GM21786 (cell line): ENCODE data around the gene DDX4.

ENCODE experiments used
- ATAC-seq: cut with Tn5 transposase; IDR thresholded peaks from one replicate; pipeline ENCODE4 v1.9.1; 2021; ENCODE audit not compliant: unreplicated experiment

Gene DDX4

DNA sequence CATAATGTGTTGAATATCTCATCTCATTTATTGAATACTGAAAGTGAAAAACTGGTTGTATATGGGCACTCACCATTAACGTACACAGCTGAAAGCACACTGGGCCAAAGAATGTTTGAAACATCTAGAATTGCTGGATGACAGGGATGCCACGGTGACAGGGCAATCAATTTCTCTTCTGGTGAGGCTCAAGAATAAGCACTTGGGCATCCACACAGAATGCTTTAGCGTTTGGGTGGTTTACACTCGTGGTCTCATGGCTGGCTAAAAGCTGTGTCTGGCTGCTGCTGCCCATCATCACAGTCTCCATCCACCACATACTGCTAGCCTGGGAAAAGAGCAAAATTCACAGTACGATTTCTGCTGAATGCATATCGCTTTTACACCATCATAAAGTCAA, 82.6 kb downstream of the DDX4 start:
- no peak for ATAC-seq

DNA sequence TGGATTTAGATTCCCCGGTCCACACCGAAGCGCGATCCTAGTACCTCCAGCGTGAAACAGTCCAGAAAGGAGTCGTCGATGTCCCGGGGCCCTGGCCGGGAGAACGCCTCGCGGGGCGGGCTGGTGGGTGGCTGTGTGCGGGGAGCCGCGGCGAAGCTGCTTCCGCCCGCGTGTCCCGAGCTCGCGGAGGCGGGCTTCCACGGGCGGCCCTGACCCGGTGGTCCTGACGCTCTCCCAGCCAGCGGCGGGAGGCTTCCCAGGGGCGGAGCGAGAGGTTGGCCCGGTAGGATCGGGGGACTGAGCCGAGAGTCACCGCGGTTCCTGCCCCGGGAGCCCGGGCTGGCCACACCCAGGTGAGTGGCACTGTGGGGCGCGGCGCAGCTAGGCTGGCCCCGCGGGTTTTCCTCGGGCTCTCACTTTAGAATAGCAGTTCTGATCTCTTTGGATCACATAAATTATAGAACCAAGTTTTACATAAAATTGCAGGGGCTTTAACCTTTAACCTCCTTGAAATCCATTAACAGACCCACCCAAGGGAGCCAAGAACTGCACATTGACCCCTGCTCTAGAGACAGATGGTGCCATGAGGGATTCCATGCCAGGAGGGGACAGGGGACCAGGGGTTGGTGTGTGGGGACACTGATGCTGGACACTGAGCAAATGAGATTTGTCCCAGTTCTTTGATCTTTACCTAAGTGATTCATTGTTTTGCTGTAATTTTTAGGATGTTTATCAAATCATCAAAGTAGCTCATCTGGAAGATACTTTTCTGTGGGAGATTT, 84.1 kb downstream of the DDX4 start:
- no peak for ATAC-seq

GRCh38 chr5:55823151-55823796, 85.4 kb downstream of the DDX4 start:
- ATAC-seq: no peak

DNA sequence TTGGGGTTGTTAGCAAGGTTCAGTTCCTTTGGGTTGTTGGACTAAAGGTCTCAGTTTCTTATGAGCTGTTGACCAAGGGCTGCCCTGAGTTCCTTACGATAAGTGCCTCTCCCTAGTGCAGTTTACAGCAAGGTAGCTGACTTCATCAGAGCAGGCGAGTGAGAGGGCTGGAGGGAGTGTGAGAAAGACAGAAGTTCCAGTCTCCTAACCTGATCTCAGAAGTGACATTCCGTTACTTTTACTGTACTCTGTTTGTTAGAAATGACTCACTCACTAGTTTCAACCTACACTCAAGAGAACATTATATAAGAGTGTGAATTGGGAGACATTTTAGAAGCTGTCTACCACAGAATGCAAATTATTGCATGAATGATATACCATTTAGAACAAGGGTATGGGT, 92.1 kb downstream of the DDX4 start:
- no peak for ATAC-seq

DNA sequence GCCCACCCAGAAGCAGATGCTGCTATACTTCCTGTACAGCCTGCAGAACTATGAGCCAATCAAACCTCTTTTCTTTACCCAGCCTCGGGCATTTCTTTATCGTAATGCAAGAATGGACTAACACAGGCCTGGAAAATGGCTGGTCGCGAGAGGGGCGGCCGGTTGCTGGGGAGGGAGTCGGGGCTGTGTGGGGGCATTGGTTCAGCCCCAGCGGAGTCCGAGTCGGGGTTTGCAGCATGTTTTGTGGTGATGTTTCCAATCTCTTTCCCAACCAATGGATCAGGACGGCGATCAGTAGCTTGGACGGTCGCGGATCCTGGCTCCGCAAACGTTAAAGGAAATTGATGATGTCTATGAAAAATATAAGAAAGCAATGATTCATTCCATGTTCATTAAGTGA, 94.6 kb downstream of the DDX4 start:
- no peak for ATAC-seq

DNA sequence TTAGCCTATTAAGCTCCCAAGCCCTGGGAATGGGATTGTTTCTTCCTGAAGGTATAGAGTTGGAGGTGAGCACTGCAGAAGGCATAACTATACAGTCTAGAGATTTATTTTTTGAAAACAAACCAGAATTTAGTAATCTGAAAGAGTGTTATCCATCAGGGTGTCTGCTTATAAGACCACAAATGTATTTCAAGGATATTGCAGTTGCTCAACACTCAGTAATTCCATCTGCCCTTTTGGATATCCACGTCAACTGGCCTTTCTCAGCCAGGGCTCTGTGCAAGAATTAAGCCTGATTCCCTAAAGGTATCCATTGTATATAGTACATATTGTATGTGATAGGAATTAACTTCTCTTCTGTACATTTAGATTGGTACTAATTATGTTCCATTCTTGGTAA, 98.3 kb downstream of the DDX4 start:
- ATAC-seq: no peak

DNA sequence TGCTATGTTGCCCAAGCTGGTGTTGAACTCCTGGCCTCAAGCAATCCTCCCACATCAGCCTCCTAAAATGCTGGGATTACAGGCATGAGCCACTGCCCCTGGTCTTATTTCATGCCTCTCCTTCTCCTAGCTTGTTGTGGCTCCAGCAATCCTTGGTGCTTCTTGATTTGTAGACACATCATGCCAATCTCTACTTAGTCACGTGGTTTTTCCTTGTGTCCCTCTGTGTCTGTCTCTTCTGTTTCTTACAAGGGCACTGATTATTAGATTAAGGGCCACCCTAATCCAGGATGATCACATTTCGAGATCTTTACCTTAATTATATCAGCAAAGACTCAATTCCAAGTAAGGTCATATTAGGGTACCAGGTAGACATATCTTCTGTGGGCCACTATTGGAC, 104.1 kb downstream of the DDX4 start:
- no peak for ATAC-seq

DNA sequence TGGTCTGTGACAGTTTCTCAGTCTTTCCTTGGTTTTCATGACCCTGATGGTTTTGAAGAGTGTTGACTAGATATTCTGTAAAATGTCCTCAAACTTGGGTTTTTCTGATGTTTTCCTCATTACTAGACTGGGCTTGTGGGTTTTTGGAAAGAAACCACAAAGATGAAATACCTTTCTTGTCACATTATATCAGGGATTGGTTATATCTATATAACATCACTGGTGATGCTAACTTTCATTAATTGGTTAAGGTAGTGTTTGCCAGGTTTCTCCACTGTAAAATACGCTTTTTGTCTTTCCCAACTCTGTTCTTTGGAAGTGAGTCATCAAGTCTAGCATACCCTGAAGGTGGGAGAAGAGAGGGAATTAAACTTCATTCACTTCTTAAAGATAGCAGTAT, 110.0 kb downstream of the DDX4 start:
- no peak for ATAC-seq

- ATAC-seq: no peak
These were observed 110.9 kb downstream of the DDX4 start for GRCh38 chr5:55848783-55849182.

GRCh38 chr5:55850839-55851674, 113.2 kb downstream of the DDX4 start, which contains the start of gene IL31RA:
Gene IL31RA, plus strand, starts transcription at chr5:55851357. Its CDS starts 214 bp downstream, at chr5:55851571.
- ATAC-seq: no peak

- no peak for ATAC-seq
These were observed 113.8 kb downstream of the DDX4 start for GRCh38 chr5:55851675-55851979.

- no peak for ATAC-seq
These were observed 114.6 kb downstream of the DDX4 start for GRCh38 chr5:55852503-55852902.

- ATAC-seq: no peak
These were observed 115.3 kb downstream of the DDX4 start for GRCh38 chr5:55853041-55853670.

DNA sequence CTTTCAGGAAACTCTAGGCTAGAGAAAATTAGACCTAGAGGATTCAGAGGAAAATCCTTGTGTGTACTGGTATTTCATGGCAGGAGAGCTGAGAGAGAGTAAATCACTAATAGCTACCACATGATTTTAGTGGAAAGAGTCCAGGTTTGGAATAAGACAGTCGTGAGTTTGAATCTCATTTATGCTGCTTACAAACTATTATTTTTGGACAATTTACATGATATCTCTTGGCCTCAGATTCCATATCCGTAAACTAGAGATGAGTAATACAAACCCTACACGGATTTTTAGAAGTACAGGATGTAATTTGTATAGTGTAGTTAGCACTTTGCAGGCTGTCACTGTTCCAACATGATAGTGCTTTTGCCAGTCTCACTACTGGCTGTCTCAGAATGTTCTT, 116.0 kb downstream of the DDX4 start:
- no peak for ATAC-seq

GRCh38 chr5:55855509-55855908, 117.6 kb downstream of the DDX4 start:
- ATAC-seq: no peak

- no peak for ATAC-seq
These were observed 118.8 kb downstream of the DDX4 start for GRCh38 chr5:55856516-55857246.

GRCh38 chr5:55857247-55857640, 119.4 kb downstream of the DDX4 start:
- no peak for ATAC-seq

DNA sequence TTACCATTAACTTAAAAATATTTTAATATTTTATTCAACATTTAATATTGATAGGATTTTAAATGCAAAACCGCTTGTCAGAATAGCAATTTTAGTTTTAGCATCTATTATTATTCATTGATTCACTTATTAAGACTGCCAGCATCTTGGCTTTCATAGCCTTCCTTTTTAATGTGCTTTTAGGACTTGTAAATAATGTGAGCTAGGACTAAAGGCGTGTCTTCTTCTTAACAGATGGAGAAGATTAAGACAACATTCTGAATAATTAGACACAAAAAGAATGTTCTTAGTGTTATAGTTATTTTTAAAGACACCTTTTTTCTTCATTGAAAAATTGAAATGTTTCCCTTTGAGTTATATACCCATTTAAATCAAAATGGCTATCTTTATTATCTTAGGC, 120.2 kb downstream of the DDX4 start:
- ATAC-seq: no peak

DNA sequence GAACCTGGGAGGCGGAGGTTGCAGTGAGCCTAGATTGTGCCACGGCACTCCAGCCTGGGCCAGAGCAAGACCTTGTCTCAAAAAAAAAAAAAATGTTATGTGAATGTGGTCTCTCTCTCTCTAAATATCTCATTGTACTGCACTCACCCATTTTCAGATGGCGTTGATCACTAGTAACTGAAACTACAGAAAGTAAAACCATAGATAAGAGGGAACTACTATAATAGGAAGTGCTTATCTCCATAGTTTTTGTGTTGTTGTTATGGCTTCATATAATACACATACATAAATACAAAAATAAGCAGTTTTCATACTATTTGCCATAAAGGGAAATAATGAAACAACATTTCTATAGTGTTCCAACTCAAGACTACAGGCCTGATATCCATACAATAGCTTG, 122.4 kb downstream of the DDX4 start:
- no peak for ATAC-seq

DNA sequence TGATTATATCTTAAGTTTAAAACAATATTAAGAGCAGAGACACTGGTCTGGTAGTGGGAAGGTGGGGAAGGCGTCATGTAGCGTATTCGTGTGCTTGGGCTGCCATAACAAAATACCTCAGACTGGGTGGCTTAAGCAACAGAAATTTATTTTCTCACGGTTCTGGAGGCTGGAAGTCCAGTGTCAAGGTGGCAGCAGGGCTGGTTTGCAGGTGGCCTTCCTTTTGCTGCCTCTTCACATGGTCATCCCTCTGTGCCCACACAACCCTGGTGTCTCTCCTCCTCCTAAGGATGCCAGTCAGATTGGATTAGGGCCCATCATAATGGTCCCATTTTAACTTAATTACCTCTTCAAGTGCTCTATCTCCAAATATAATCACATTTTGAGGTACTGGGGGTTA, 122.8 kb downstream of the DDX4 start:
- no peak for ATAC-seq
